ENCODE results near the gene STK38.
A peak's percentile ranks its signal among the peaks of the same experiment; 100 is the strongest.
"Not testable (repeated sequence)": the region's sequence is repeated elsewhere in the genome, so short reads cannot be mapped to it uniquely, and the experiment has no call there.

STK38 gene

DNA sequence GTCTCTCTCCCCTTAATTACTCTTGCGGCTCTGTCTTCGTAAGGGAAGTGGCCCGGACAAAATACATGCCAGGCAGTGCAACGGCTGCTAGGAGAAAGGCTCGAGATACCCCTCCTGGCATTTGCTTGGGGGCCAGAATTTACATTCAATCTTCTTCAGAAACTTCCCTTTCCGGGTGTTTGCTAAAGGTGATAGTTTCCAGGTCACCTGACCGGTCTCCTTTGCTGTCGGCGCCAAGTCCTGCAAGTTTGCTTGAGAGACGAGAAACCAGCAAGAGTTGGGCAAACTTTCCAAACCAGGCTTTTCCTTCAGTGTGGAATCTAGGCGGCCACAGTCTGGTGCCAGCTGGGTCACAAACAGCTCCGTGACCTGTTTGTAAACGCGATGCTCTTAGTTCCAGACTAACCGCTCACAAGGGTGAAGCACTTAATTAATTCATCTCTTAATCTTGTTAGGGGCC is 46.3 kb upstream of the STK38 start:
- Histone ChIP-seq H3K27me3 (ENCODE audit: control insufficient read depth, insufficient read depth, low read length) (no peaks in the 10 kb centered on the region), H3K9ac (no peak overlapping the region), H3K4me3 (ENCODE audit: low read depth, low read length) (peak overlapping the region; percentile 95), H3K79me2 (peaks cover 37% of the 10 kb centered on the region), H3K9me3 (ENCODE audit: control insufficient read depth, low read length) (no peaks in the 10 kb centered on the region), H3K36me3 (ENCODE audit: control insufficient read depth, insufficient read depth, low read length) (no peaks in the 10 kb centered on the region), H3K27ac (peak overlapping the region; percentile 98), H2AFZ (peak overlapping the region; percentile 89), H3K4me2 (ENCODE audit: low read length) (peak overlapping the region; percentile 85), H3K4me1 (peaks cover 17% of the 10 kb centered on the region)
- TF ChIP-seq, protein P1, sequence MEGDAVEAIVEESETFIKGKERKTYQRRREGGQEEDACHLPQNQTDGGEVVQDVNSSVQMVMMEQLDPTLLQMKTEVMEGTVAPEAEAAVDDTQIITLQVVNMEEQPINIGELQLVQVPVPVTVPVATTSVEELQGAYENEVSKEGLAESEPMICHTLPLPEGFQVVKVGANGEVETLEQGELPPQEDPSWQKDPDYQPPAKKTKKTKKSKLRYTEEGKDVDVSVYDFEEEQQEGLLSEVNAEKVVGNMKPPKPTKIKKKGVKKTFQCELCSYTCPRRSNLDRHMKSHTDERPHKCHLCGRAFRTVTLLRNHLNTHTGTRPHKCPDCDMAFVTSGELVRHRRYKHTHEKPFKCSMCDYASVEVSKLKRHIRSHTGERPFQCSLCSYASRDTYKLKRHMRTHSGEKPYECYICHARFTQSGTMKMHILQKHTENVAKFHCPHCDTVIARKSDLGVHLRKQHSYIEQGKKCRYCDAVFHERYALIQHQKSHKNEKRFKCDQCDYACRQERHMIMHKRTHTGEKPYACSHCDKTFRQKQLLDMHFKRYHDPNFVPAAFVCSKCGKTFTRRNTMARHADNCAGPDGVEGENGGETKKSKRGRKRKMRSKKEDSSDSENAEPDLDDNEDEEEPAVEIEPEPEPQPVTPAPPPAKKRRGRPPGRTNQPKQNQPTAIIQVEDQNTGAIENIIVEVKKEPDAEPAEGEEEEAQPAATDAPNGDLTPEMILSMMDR (IDR thresholded peaks at IDR 0.05): no peak

DNA sequence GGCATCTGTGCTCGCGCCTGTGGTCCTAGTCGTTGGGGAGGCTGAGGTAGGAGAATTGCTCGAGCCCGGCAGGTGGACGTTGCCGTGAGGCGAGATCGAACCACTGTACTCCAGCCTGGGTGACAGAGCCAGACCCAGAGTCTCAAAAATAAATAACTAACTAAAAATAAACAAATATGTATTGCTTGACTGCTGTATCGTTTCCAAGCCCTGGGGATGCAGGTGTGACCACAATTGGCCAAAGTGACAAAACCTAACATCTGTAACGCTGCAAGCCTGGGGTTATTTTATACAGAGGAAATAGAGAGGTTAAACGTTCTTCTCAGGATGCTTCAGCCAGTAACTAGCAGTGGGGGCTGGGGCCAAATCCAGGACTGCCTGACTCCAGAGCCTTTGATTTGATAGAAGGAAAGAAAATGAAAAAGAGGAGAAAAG is 45.0 kb upstream of the STK38 start:
- H3K79me2 ChIP-seq: peaks cover 27% of the 10 kb centered on the region
- no peak overlapping the region for H3K4me2 ChIP-seq (ENCODE audit: low read length)
- H3K27me3 ChIP-seq (ENCODE audit: control insufficient read depth, insufficient read depth, low read length): no peaks in the 10 kb centered on the region
- H3K27ac ChIP-seq: no peak overlapping the region
- no peak overlapping the region for H3K4me3 ChIP-seq (ENCODE audit: low read depth, low read length)
- H2AFZ ChIP-seq: no peak overlapping the region
- H3K9ac ChIP-seq: no peak overlapping the region
- H3K9me3 ChIP-seq (ENCODE audit: control insufficient read depth, low read length): no peaks in the 10 kb centered on the region
- H3K4me1 ChIP-seq: peaks cover 8% of the 10 kb centered on the region
- no peaks in the 10 kb centered on the region for H3K36me3 ChIP-seq (ENCODE audit: control insufficient read depth, insufficient read depth, low read length)
- TF ChIP-seq, protein P1 (IDR thresholded peaks at IDR 0.05): no peak

DNA sequence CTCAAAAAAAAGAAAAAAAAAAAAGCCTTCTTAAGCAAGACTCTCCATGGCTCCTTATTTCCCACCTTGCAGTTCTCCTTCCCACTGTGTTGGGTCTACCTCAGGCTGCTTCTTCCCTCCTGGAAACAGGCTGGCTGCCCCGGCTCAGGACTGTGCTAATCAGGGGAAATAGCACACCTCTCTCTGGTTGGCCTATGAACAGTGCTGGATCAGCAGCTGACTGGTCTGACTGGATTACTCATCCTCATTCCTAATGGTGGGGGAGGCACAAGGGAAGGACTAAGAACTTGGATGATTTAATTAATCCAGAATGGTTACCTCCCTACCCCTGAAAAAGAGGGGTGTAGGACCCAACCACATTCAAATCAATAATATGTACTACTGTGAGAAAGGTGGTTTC is 43.0 kb upstream of the STK38 start:
- Histone ChIP-seq H3K27ac (no peak overlapping the region), H3K9me3 (ENCODE audit: control insufficient read depth, low read length) (no peaks in the 10 kb centered on the region), H3K79me2 (peaks cover 8% of the 10 kb centered on the region), H3K36me3 (ENCODE audit: control insufficient read depth, insufficient read depth, low read length) (no peaks in the 10 kb centered on the region), H3K4me2 (ENCODE audit: low read length) (no peak overlapping the region), H3K4me1 (peaks cover 5% of the 10 kb centered on the region), H3K4me3 (ENCODE audit: low read depth, low read length) (no peak overlapping the region), H3K9ac (no peak overlapping the region), H3K27me3 (ENCODE audit: control insufficient read depth, insufficient read depth, low read length) (no peaks in the 10 kb centered on the region), H2AFZ (no peak overlapping the region)
- TF ChIP-seq, protein P1 (IDR thresholded peaks at IDR 0.05): no peak

DNA sequence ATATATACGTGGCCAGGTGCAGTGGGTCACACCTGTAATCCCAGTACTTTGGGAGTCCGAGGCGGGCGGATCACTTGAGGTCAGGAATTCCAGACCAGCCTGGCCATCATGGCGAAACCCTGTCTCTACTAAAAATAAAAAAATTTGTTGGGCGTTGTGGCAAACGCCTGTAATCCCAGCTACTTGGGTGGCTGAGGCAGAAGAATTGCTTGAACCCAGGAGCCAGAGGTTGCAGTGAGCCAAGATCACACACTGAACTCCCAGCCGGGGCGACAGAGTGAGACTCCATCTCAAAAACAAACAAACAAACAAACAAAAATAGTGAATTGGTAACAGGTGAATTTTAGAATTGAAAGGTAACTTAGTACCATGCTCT is 41.7 kb upstream of the STK38 start:
- H3K4me3 ChIP-seq (ENCODE audit: low read depth, low read length); H3K4me1 ChIP-seq; H3K4me2 ChIP-seq (ENCODE audit: low read length); H3K79me2 ChIP-seq; H3K27ac ChIP-seq; H3K9me3 ChIP-seq (ENCODE audit: control insufficient read depth, low read length); H3K9ac ChIP-seq; H3K27me3 ChIP-seq (ENCODE audit: control insufficient read depth, insufficient read depth, low read length); H3K36me3 ChIP-seq (ENCODE audit: control insufficient read depth, insufficient read depth, low read length); H2AFZ ChIP-seq: not testable (repeated sequence)

DNA sequence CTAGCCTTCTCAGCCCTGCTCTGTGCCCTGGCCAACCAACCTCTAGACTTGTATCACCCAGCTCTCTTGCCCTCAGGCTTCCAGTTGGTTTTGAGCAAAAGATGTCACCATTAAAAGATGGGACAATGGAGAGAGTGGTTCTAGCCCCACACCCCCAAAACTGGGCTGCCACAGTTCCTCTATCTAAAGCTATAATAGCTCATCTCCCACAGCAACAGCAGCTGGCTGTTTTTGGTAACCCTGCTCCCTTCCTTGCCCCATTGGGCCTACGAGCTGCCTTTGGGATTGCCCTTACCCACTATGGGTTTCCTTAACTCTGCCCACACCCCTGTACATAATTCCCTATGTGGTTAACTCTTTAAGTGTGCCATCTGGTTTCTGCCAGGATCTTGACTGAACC is 39.3 kb upstream of the STK38 start:
- Histone ChIP-seq H3K27ac (no peak overlapping the region), H2AFZ (no peak overlapping the region), H3K4me1 (no peaks in the 10 kb centered on the region), H3K36me3 (ENCODE audit: control insufficient read depth, insufficient read depth, low read length) (no peaks in the 10 kb centered on the region), H3K27me3 (ENCODE audit: control insufficient read depth, insufficient read depth, low read length) (no peaks in the 10 kb centered on the region), H3K9me3 (ENCODE audit: control insufficient read depth, low read length) (no peaks in the 10 kb centered on the region), H3K9ac (no peak overlapping the region), H3K79me2 (no peaks in the 10 kb centered on the region), H3K4me3 (ENCODE audit: low read depth, low read length) (no peak overlapping the region), H3K4me2 (ENCODE audit: low read length) (no peak overlapping the region)
- TF ChIP-seq, protein P1 (IDR thresholded peaks at IDR 0.05): no peak

All from parathyroid adenoma (tissue), 2 donors.